ENCODE data around the gene KLHL10. TPM values are rescaled to one million over a fixed set of nuclear protein-coding genes. Genes with fewer than 3 reads are reported as not detected.
A peak's percentile ranks its signal among the peaks of the same experiment; 100 is the strongest.

Gene KLHL10
- total RNA-seq, 1 experiment from 2014 or later, result not detected

DNA sequence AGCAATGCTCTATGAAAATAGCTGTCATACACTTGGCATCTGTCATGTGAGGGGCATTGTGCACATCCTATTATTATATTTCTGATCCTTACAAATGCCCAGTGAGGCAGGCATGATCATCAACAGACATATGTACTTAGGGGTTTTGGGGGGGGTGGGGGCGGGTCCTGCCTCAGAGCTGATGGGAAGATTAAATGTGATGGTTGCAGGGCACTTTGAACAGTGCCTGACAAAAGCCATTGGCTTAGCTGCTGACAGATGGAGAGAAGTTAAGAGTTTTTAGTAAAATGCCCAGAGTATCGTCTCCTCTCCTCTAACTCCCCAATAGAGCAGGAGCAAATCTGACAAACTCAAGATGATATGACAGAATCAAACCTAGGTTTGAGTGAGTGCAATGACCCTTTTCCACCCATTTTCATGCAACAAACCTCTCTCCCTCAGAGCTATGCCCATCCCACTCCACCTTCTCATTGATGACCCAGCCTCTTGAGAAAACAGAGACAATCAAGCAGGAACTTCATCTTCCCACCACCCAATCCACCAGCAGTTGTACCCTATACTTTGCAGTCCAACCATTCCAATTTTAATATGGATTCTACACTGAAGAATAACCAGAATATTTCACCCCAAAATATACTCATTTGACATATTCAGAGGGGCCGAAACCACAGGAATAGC, 22.8 kb downstream of the KLHL10 start:
- H3K27me3 Mint-ChIP-seq (ENCODE audit: insufficient read depth, unreplicated experiment), result no peaks in the 10 kb centered on the region
- H3K9me3 Mint-ChIP-seq (ENCODE audit: unreplicated experiment), result no peaks in the 10 kb centered on the region
- CTCF ChIA-PET, result interaction anchor here (0.9 kb wide), 1 partner anchor 26 kb away, joined by 4 read pairs; no protein-coding TSS in a partner anchor
- POLR2A ChIA-PET, result interaction anchor here (0.6 to 1.5 kb wide), 4 partner anchors 11 to 315 kb away, joined by 3 to 5 read pairs (median 3); partner anchors contain the start of genes NT5C3B and P3H4
- DNase-seq (ENCODE audit: unreplicated experiment), result no peak
- TF ChIP-seq, protein P1, sequence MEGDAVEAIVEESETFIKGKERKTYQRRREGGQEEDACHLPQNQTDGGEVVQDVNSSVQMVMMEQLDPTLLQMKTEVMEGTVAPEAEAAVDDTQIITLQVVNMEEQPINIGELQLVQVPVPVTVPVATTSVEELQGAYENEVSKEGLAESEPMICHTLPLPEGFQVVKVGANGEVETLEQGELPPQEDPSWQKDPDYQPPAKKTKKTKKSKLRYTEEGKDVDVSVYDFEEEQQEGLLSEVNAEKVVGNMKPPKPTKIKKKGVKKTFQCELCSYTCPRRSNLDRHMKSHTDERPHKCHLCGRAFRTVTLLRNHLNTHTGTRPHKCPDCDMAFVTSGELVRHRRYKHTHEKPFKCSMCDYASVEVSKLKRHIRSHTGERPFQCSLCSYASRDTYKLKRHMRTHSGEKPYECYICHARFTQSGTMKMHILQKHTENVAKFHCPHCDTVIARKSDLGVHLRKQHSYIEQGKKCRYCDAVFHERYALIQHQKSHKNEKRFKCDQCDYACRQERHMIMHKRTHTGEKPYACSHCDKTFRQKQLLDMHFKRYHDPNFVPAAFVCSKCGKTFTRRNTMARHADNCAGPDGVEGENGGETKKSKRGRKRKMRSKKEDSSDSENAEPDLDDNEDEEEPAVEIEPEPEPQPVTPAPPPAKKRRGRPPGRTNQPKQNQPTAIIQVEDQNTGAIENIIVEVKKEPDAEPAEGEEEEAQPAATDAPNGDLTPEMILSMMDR (IDR thresholded peaks at IDR 0.05; ENCODE audit: unreplicated experiment), result no peak
- intact Hi-C loops (cut with micrococcal nuclease), result no loop called here
- no peak overlapping the region for H3K27ac Mint-ChIP-seq (ENCODE audit: low read depth, unreplicated experiment)
- peaks cover 11% of the 10 kb centered on the region for H3K36me3 Mint-ChIP-seq (ENCODE audit: insufficient read depth, unreplicated experiment)
- peaks cover 7% of the 10 kb centered on the region for H3K4me1 Mint-ChIP-seq (ENCODE audit: insufficient read depth, unreplicated experiment)
- BruUV-seq (replicated peaks), result no TSS peak
- H3K4me3 Mint-ChIP-seq (ENCODE audit: unreplicated experiment), result no peak overlapping the region

DNA sequence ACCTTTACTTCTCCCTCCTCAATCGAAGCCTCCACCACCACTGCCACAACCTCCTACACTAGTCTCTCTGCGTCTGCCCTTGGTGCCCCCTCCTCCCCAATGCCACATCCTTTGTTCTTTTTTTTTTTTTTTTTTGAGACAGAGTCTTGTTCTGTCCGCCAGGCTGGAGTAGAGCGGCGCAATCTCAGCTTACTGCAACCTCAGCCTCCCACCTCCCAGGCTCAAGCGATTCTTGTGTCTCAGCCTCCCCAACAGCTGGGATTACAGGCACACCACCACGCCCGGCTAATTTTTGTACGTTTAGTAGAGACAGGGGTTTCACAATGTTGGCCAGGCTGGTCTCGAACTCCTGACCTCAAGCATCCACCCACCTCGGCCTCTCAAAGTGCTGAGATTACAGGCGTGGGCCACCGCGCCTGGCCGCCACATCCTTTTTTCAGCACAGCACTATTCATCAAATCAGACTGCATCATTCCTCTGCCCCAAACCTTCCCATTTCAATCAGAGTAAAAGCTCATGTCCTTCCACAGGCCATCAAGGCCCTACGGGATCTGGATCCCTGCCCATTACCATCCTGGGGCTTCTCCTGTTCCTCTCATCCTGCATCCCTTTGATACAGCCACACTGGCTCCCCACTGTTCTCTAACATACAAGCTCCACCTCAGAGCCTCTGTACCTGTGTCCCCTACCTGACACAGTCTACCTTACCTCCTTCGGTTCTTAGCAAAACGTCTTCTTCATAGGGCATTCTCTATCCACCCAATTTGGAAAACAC, 25.6 kb downstream of the KLHL10 start:
- Mint-ChIP-seq H3K36me3 (ENCODE audit: insufficient read depth, unreplicated experiment) (peaks cover 29% of the 10 kb centered on the region), H3K4me1 (ENCODE audit: insufficient read depth, unreplicated experiment) (peaks cover 7% of the 10 kb centered on the region), H3K4me3 (ENCODE audit: unreplicated experiment) (no peak overlapping the region), H3K9me3 (ENCODE audit: unreplicated experiment) (no peaks in the 10 kb centered on the region), H3K27ac (ENCODE audit: low read depth, unreplicated experiment) (no peak overlapping the region), H3K27me3 (ENCODE audit: insufficient read depth, unreplicated experiment) (no peaks in the 10 kb centered on the region)
- peak; percentile 4 for DNase-seq (ENCODE audit: unreplicated experiment)
- CTCF ChIA-PET, result interaction anchor here (0.6 to 1.3 kb wide), 5 partner anchors 14 to 200 kb away, joined by 3 to 4 read pairs (median 3); no protein-coding TSS in a partner anchor
- TF ChIP-seq, protein P1 (IDR thresholded peaks at IDR 0.05; ENCODE audit: unreplicated experiment), result no peak
- BruUV-seq (replicated peaks), result no TSS peak
- POLR2A ChIA-PET, result interaction anchor here (0.6 to 3.5 kb wide), 15 partner anchors 8 to 560 kb away, joined by 3 to 40 read pairs (median 13); partner anchors contain the start of genes ACLY, CAVIN1, CNP and DNAJC7
- intact Hi-C loops (cut with micrococcal nuclease), result no loop called here

DNA sequence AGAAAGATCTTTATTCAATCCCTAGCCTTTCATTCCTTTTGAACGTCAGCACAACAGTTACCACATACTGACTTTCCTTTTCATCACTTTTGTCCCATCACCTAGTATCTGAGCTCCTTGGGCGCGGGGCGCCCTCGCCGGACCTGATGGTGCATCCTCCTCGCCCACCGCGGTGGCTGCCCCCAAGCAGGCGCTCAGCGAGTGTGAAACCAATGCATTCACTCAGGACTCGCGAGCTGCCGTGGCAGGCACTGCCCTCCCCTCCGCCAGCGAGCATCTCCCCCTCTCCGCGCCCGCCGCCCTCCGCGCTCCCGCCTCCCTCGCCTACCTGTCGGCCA, 26.8 kb downstream of the KLHL10 start:
- no TSS peak for BruUV-seq (replicated peaks)
- intact Hi-C loops (cut with micrococcal nuclease), result loop anchor here (2.0 kb wide), 1 partner anchor 52 kb away; the partner anchor contains the start of gene FKBP10
- DNase-seq (ENCODE audit: unreplicated experiment), result no peak
- H3K4me1 Mint-ChIP-seq (ENCODE audit: insufficient read depth, unreplicated experiment), result peaks cover 7% of the 10 kb centered on the region
- ChIA-PET POLR2A (interaction anchor here (0.7 to 3.5 kb wide), 31 partner anchors 9 to 741 kb away, joined by 3 to 40 read pairs (median 5); partner anchors contain the start of genes ACLY, CAVIN1, CNP and EIF1), CTCF (interaction anchor here (0.7 to 1.3 kb wide), 4 partner anchors 15 to 79 kb away, joined by 3 to 4 read pairs (median 4); no protein-coding TSS in a partner anchor)
- no peak overlapping the region for H3K4me3 Mint-ChIP-seq (ENCODE audit: unreplicated experiment)
- no peak overlapping the region for H3K27ac Mint-ChIP-seq (ENCODE audit: low read depth, unreplicated experiment)
- H3K9me3 Mint-ChIP-seq (ENCODE audit: unreplicated experiment), result no peaks in the 10 kb centered on the region
- TF ChIP-seq, protein P1 (IDR thresholded peaks at IDR 0.05; ENCODE audit: unreplicated experiment), result no peak
- H3K36me3 Mint-ChIP-seq (ENCODE audit: insufficient read depth, unreplicated experiment), result peaks cover 37% of the 10 kb centered on the region
- H3K27me3 Mint-ChIP-seq (ENCODE audit: insufficient read depth, unreplicated experiment), result no peaks in the 10 kb centered on the region
